Measurements from ENCODE around the gene ATG16L2.

GRCh38 chr11:72764503-72764902 lies 49.7 kb upstream of the ATG16L2 start:
- TF ChIP-seq MYC (IDR thresholded peaks at IDR 0.05; ENCODE audit: insufficient read depth, insufficient read length, insufficient replicate concordance, low read length, severe bottlenecking) (no peak), ZNF274 (IDR thresholded peaks at IDR 0.05; ENCODE audit: insufficient read depth, insufficient read length) (no peak), ESRRA (IDR thresholded peaks at IDR 0.05; ENCODE audit: low read length) (no peak), TAF1 (IDR thresholded peaks at IDR 0.05; ENCODE audit: borderline replicate concordance, low read depth, low read length) (no peak), HCFC1 (IDR thresholded peaks at IDR 0.05; ENCODE audit: low read length) (no peak)
- TF ChIP-seq, protein P1, sequence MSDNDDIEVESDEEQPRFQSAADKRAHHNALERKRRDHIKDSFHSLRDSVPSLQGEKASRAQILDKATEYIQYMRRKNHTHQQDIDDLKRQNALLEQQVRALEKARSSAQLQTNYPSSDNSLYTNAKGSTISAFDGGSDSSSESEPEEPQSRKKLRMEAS (IDR thresholded peaks at IDR 0.05; ENCODE audit: low read depth, low read length) = no peak
